Measurements from ENCODE around the gene DRGX.

The DRGX gene

DNA sequence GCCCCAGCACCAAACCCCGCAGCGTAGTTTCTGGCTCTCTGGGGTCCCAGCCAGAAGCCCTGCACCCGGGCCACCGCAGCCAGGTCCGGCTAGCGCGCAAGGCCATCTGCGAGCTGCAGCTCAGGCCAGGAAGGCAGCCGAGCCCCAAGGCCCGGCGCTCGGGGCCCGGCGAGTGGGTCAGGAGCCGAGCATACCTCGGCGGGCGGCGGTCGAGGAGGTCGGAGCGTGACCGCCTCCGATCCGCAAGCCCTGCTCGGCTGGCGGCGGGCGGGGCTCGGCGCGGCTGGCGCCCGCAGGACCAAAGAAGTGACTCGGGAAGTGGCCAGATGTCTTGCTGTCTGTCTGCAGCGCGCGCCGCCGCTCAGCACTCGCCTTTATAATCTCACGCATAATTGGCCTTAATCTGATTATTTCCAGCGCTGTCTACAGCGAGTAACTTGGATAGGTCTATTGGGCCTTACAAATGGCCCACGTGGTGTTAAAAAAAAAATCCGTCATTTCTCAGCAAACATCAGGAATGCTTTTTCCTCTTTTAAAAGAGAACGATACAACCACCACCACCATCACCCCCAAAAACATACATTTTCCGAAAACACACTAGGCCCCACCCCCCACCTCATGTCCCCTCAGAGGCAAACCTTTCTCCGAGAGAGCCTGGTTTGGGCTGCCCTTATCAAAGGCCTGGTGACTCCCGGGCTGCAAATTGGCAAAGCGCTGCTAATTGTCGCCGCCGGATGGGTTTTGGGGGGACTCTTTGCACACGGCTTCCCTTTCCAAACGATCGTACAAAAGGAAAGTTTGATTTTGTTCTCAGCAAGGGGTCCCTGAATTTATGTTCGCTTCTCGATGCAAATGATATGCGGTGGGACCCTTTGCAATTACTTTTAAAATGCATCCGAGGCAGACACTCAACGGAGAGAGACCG is at the start of gene DRGX:
TSS of gene DRGX (minus strand) at position 349 of the 925 bp plus-strand sequence. CDS start 649 bp downstream, outside the sequence.
- DNase-seq (ENCODE audit: low spot score), result no peak

- DNase-seq (ENCODE audit: low spot score), result no peak
Observed at GRCh38 chr10:49444349-49444748, 48.5 kb upstream of the DRGX start.

DNA sequence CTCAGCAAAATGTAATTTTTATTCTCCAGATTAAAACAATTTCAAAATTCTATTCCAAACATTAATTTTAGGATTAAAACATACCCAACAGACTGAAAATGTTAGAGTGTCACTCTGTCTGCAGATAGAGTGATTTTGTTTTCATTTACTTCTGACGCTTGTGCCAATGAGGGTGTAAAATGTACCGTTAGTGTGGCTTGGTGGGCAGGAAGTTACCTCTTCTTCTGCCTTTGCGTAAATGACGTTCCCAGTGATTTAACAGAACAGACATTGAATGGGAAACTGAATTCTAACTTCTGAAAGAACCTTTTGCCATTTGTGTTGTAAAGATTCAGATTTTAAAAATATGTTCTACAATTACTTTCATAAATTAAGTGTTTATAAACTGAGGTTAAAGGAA is 47.0 kb upstream of the DRGX start:
- no peak for DNase-seq (ENCODE audit: low spot score)

DNA sequence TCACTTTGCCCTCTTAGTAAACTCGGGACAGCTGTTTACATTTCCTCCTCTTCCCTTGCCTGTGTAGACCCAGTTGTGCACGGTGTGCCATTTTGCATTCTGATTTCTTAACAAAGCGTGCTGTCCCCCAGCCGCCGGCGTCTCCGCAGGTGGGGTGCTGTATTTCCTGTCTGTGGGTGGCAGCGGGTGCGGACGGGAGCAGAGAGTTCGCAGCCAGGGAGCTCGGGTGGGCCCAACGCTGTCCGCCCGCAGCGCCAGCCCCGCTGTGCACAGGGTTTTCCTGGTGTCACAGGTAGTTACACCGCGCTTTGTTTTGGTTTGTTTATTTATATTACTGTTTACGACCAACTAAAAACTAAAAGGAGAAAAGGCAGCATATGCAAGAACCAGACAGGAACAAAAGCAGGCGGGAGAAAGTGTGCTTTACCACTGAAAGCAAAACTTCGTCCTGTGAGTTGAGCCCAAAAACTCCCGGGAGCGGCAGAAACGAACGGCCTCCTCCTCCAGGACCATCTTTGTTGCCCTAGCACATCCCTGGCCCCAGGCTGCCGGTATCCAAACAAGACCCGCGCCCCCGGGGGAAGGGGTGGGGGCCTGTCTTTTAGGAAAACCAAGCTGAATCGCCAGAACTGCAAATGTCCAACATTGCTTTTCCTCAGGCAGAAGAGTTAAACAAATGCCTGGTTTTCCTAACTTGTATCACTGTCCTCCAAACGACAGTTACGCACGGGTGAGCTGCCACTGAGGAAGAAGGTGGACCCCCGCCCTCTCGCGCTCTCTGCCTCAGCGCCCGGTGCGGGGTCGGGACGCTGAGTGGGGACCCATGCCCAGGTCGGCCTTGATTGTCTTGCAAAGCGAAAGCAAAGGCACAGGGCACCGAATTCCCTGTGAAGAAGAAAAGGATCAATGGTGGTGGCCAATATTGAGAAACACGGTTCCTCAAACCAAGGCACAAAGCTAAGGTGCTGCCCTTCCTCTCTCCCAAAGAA is 45.9 kb upstream of the DRGX start:
- no peak for DNase-seq (ENCODE audit: low spot score)

GRCh38 chr10:49435225-49435624 is 39.3 kb upstream of the DRGX start:
- no peak for DNase-seq (ENCODE audit: low spot score)

DNA sequence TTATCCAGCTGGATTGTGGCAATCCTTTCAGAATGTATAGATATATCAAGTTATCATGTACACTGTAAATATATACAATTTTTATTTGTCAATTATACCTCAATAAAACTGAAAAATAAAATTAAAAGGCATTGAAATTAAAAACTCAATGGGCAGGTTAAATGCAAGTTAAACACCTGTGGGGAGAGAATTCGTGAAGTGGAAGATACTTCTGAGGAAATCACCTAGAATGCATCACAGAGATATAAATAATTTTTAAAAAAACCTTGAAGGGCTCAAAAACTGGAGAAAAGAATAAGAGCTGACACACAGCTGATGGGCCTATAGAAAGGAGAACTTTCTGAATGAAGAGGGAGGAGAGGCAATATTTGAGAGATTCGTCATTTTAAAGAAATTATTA is 37.2 kb upstream of the DRGX start:
- DNase-seq (ENCODE audit: low spot score), result no peak

DNA sequence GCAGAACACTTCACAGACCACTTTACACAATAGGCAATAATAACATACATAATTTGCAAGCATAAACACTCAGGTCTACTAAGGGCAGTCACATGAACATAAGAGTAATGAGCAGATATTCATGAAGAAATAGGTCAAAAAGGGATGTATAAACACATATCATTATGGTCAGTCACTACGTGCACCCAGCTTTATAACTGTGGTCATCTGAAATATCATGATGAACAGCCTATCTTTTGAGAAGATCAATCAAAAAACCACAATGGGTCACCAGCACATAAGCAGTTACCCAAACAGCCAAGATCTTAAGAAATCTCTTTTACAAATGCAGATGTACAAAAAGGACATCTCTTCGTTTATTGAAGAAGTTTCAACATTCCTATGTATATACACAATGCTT is 35.5 kb upstream of the DRGX start:
- no peak for DNase-seq (ENCODE audit: low spot score)

DNA sequence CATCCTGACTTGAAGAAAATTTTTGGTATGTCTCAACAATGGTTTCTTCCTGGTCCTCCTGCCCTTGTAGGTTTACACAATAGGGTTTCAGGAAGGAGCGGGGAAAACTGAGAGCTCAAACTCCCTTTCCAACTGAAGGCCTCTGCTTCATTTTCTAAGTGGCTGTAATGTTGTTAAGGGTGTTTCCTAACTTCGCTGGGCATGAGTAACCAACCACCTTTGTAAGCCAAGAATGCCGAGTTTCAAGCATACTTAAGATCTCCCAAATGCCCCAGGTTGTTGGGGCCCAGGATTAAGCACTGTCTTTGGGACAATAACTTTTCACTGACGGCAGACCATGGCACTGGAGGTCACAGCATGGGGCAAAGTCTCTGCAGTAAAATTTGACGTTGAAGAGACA is 33.6 kb upstream of the DRGX start:
- DNase-seq (ENCODE audit: low spot score), result no peak

DNA sequence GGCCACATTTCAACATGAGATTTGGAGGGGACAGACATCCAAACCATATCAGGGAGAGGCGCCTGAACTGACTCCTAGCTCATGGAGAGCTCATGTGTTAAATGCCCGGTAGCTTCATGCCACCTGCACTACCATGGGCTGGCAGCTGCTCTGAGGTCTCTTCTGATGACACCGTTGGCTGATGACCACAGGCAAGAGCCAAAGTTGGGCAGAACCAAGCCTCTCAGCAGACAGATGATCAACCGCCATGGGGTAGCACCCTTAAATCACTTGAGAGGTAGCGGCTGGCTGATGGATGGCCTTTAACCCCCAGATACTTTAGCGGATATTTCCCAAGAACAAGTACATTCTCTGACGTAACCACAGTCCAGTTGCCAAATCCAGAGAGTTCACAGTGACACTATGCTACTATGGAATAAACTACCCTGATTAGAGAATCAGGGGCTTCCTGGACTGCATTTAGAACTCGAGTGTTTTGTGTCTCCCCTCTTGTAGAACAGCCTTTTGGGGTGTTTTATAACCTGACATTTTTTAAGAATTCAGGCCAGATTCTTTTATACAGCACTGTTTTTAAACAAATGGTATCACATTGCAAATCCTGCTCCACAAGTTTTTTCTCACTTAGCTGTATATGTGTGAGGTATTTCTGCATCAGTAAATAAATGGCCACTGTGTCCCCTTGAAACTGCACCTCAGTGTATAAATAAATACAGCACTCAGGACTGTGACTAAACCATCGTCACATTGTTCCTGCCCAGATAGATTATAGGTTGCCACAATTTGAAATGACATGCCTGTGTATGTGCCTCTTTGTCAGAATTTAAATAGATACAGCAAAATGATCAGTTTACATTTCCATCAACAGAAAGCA is 30.8 kb upstream of the DRGX start:
- no peak for DNase-seq (ENCODE audit: low spot score)

GRCh38 chr10:49419005-49419404 is 23.1 kb upstream of the DRGX start:
- DNase-seq (ENCODE audit: low spot score), result no peak

DNA sequence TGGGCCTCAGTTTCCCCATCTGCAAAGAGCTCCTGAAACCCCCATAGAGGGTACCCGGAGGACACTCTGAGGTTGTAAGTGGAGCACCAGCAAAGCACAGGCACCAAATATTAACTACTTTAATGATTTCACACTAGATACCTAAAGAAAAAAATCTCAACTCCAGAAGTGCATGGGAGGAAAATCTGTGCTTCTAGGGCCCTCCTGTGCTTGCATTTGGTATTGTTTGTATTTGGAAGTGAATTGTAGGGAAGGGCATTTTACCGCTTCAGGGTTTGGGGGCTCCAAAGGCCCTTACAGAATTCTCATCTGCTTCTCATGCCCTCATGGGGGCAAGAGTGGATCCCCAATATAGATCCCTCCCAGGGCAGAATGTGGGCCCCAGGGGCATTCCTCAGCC is 22.4 kb upstream of the DRGX start:
- DNase-seq (ENCODE audit: low spot score), result no peak

DNA sequence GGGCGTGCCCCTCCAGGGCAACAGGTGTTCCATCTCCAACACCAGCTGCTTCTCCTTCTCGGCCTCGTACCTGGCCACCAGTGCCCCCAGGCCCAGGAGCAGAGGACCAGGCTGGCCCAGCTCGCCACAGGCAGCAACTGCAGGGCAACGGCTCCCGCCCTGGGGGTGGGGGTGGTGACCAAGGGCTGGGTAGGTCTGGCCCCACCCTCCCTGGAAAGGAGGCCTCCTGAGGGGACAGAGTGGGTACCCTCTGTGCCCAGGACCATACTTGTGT is 22.1 kb upstream of the DRGX start:
- DNase-seq (ENCODE audit: low spot score), result no peak

DNA sequence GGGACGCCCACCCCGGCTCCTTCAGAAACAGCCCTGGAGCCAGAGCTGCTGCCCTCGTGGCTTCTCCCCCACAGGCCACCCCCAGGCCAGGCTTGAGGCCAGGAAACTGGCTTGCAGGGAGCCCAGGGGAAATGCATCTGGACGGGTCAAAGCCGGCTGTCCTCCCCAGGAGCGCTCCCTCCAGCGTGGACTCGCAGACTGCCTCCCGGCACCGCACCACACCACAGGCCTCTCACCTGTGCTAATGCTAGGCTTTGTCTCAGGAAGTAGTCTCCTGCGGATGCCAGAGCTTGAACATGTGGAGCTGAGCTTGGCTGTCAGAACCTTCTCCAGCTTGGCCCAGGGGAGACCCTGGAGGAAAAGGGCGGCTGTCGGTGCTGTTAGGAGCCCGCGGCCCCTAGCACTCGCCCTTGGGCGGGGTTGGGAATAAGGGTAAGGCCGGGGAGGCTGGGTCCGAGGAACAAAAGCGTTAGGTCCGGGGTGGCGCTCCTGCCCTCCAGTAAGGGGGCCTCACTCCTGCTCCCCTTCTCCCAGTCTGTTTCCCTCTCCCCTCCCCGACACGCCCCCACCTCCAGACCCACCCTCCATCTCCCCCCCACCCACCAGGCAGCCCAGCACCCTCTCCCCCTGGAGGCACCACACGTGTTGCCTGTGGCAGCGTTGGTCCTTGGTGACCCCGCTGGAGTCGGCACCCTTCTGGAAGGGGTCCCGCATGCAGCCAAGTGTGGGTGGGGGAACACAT is 21.6 kb upstream of the DRGX start:
- no peak for DNase-seq (ENCODE audit: low spot score)

- no peak for DNase-seq (ENCODE audit: low spot score)
Observed at GRCh38 chr10:49415846-49416245, 20.0 kb upstream of the DRGX start.

DNA sequence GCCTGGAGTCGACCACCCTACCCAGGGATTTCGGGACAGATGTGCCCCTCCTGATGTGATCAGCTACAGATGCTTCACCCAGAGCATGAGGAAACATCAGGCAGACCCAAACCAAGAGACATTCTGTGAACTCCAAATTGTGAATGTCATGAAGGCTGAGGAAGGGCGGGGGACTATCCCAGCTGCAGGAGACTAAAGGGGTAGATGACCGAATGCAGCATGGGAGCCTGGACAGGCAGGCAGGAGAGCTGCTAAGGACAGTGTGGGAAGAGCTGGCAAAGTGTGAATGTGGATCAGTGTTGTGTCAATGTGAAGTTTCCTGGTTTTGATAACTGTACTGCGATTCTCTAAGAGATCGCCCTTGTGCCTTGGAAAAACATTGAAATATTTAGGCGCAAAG is 19.2 kb upstream of the DRGX start:
- no peak for DNase-seq (ENCODE audit: low spot score)

GRCh38 chr10:49414496-49414895 is 18.6 kb upstream of the DRGX start:
- DNase-seq (ENCODE audit: low spot score), result no peak

GRCh38 chr10:49412571-49412970 is 16.7 kb upstream of the DRGX start:
- DNase-seq (ENCODE audit: low spot score), result no peak

DNA sequence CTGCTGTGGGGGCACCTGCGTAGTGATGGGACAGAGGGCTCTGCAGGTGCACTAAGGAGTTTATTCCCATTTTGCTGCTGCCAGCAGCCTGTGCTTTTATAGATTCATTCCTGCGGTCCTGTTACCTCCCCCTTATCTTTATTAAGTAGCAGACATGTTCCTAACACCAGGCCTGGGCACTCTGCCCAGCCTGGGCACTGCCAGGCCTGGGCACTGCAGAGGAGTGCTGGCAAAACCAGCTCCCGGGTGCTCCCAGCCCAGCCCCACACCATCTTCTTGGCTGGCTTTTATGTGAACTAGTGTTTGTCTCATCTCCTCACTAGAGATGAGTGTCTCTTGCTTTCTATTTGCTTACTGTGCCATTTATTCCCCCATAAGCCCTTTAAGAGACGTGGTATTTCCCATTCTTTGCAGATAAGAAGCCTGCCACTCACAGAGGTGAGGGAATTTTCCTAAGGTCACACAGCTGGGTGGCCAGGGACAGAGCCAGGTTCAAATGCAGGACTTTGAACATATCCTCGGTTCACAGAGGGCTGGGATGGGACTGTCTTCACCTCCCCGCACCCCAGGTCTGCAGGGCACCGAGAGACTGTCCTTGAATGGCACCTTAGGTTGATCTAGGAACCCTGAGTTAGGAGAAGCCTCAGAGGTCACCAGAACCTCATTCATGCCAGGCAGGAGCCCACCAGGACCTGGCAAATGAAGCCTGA is 14.6 kb upstream of the DRGX start:
- DNase-seq (ENCODE audit: low spot score), result no peak

- no peak for DNase-seq (ENCODE audit: low spot score)
Observed at GRCh38 chr10:49409755-49410154, 13.9 kb upstream of the DRGX start.

DNA sequence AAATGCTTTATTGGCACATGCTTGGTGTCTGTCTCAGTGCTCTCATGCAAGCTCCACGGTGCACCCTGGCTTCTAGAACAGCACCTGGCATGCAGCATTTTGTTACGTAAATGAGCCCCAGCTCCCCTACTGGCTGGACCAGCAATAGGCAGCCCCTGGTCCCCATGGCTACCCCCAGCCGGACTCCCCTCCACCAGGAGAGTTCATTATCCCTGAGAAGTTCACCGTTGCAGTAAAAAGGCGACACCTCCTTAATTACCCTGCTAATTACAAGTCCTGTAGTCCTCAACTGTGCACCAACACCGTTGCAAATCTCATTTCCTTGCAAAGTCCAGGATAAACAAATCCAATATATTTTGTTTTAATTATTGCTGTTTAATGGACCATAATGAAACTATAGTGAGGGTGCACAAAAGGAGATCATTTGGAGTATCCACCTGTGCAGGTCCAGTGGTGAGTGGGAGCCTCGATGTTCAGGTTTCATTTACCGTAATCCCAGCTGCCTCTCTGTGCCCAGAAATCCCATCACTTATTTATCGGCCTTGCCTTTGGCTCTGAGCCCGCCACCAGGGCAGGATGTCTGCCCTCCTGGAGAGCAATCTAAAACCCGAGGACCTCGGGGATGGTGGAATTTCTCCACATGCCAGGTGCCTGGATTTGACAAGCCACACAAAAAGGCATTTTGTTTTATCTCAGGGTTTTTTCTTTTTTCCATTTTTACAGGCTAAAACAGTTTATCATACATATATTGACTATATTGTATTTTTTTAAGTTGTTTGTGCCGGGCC is 12.8 kb upstream of the DRGX start:
- DNase-seq (ENCODE audit: low spot score), result no peak

Data from RKO (cell line).